Gastroesophageal sphincter (tissue), 3 donors: ENCODE results near the gene MTUS2.

ENCODE experiments used
- CTCF ChIP-seq, 4 experiments: fragments of 200-600 bp in 2 of 4; fragments of 450-650 bp in 2 of 4; sonication (generic) in 1 of 4; IDR thresholded peaks; one replicate each; pipeline ENCODE4 v1.5.1; 2017 to 2019; ENCODE audit warnings: antibody characterized with exemption in 4 of 4, mild to moderate bottlenecking in 2 of 4, moderate library complexity in 2 of 4
- EP300 ChIP-seq: sonication (generic); formaldehyde crosslinking; IDR thresholded peaks from one replicate; pipeline ENCODE4 v1.6.1; 2017; ENCODE audit warnings: antibody characterized with exemption, mild to moderate bottlenecking

DNA sequence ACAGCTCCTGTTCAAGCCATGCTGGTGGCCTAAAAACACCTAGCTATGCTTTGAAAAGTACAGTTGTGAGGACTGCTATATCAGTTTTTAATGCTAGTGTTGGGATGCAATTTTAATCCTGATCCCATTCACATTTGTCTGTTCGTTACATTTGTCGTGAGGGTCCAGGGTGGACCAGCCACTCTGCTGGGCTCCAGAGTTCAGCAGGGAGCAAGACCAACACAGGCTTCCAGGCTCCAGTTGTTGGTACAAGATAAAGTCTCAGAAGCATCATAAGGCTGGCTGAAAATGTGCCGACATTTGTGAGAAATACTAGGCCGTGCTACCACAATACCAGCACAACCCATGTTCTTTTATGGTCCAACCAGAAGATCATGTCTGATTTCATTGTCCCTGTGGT is 564.7 kb downstream of the MTUS2 start:
- TF ChIP-seq CTCF (IDR thresholded peaks at IDR 0.05) = no peak
- TF ChIP-seq EP300 = no peak
